Stimulated activated CD8-positive, alpha-beta memory T cell treated with anti-CD3 and anti-CD28 coated beads, Interleukin-15, amount 100 ng/mL, for 1 hour (primary cell): ENCODE results near the gene ERC2.

Experiments
- DNase-seq: peaks from one replicate; pipeline ENCODE4 v3.0.0-alpha.2; 2020; ENCODE audit warnings: low read depth

Gene ERC2

GRCh38 chr3:55678546-55679216 lies 789.6 kb downstream of the ERC2 start:
- DNase-seq: no peak

GRCh38 chr3:55676643-55677042 lies 791.6 kb downstream of the ERC2 start:
- DNase-seq: no peak

- DNase-seq: no peak
Measured at GRCh38 chr3:55675478-55675877, 792.8 kb downstream of the ERC2 start.

GRCh38 chr3:55673764-55674163 lies 794.5 kb downstream of the ERC2 start:
- DNase-seq: no peak

DNA sequence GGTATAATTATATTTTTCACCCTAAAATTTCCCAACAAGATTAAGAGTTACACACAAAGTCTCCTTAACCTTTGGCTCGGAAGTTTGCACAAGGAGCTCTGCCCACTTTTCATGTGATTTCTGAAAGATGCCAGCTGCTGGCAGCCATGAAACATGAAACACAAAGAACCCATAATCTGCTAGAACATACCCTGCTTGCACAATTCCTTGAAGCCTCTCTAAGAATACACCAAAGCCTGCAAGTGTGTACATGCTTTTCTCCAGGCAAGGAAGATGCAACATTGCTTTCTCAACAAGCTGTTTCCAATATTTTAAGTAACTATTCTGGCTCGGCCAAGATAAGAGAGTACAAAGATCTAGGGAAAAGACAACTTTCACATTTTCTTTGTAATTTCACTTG lies 799.1 kb downstream of the ERC2 start:
- no peak for DNase-seq

- no peak for DNase-seq
Measured at GRCh38 chr3:55668359-55668758, 799.9 kb downstream of the ERC2 start.

GRCh38 chr3:55664387-55664786 lies 803.9 kb downstream of the ERC2 start:
- DNase-seq: no peak

- DNase-seq: no peak
Measured at GRCh38 chr3:55662683-55663082, 805.6 kb downstream of the ERC2 start.

- no peak for DNase-seq
Measured at GRCh38 chr3:55661571-55661970, 806.7 kb downstream of the ERC2 start.

GRCh38 chr3:55661141-55661540 lies 807.1 kb downstream of the ERC2 start:
- no peak for DNase-seq

- no peak for DNase-seq
Measured at GRCh38 chr3:55660642-55661041, 807.6 kb downstream of the ERC2 start.

DNA sequence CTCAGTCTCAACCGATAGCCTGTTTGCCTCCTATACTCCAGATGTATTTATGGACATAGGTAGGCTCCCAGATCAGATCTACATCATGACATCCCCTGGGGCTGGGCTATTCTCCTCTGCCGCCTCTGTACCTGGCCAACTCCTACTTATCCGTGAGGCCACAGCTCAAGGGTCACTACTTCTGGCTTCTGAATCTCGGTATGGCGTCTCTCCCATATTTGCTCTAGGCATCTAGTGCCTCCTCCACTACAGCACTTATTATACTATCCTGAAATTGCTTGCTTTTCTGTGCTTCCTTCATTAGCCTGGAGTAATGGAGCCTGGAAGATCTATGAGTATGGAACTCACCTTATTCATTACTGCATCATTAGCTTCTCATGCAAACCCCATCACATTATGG lies 808.6 kb downstream of the ERC2 start:
- DNase-seq: no peak

GRCh38 chr3:55658690-55659562 lies 809.3 kb downstream of the ERC2 start:
- DNase-seq: no peak

DNA sequence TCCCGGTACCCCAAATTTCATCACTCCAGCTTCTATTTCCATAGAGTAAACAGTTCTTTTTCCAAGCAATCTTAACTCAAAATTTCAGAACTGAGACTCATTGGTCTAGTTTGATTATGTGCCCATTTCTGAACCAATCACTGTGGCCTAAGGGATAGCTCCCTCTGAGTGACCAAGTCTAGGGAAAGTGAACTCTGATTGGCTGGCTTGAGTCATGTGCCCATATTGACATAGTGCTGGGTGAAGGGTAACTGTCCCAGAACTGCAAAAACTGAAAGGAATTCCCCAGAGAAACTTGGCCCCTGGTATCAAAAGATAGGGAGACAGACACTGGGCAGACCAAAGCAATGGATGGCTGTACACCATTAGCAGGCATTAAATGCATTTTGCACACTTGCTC lies 810.0 kb downstream of the ERC2 start:
- DNase-seq: no peak

- no peak for DNase-seq
Measured at GRCh38 chr3:55655544-55655943, 812.7 kb downstream of the ERC2 start.

DNA sequence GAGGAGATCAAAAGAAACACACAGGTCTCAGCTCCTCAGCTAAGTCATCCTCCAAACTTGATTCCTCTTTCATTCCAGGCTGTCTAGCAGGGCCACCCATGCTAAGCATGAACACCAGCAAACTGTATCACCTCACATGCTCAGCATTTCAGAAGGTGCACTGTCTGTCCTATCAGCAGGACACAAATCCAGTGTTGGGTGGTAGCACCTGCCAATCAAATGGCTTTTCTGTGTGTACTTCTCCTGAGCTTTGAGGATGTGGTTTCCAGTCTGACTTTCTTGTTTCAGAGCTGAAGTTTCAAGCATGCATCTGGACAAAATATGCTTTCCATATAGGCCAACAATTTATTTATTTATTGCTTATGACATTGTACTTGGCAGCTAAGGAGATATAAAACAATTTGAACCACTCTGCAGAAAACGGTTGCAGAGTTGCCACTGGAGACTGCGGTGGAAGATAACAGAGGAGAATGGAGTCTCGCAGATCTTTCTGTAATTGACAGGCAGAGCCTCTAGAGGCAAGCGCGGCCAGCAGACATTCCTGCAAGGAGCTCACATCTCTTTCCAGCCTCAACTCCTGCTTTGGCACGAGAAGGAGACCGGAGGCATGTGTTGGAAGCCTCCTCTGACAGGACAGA lies 814.0 kb downstream of the ERC2 start:
- no peak for DNase-seq

GRCh38 chr3:55651011-55651410 lies 817.3 kb downstream of the ERC2 start:
- no peak for DNase-seq

DNA sequence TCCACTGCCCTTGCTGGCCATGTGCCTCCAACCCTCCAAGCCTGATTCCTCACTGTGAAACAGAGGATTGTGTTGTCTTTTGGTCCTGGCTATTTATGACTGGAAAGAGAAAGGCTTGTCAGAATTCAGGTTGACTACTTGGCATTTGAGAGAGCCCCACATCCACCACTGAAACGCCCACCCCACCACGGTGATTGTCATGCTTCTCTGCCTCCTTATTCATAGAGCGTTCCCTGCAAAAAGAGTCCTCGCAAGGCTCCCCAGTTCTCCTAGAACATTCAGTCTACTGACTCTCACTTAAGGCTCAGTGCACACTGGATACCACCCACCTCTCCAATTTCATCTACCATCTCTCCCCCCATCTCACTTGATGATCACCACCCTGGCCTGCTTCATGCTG lies 818.3 kb downstream of the ERC2 start:
- DNase-seq: no peak

- DNase-seq: no peak
Measured at GRCh38 chr3:55649554-55649953, 818.7 kb downstream of the ERC2 start.

- no peak for DNase-seq
Measured at GRCh38 chr3:55648591-55649318, 819.5 kb downstream of the ERC2 start.

DNA sequence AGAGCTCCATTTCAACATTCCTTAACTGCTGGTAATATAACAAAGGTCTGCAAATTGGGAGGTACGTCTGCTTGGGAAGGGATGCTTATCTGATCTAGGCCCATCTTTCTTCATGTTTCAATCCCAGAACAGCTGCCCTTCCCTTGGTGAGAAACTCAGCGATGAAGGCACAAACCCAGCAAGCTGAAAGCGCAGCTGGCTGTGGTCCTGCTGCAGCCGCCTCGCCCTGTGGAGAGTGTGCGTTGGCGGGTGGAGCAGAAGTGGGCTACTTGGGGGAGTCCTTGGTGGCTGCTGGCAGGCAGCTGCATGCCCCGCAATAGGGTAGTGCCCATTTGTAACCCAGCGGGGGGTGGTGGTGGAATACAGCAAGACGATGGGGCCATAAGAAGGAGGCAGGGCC lies 820.6 kb downstream of the ERC2 start:
- DNase-seq: no peak

- DNase-seq: no peak
Measured at GRCh38 chr3:55647063-55647462, 821.2 kb downstream of the ERC2 start.
